GM19328 (cell line): ENCODE results near the gene NME2.

ENCODE experiments used
- ATAC-seq: cut with Tn5 transposase; IDR thresholded peaks from one replicate; pipeline ENCODE4 v1.9.1; 2021; ENCODE audit warnings: mild to moderate bottlenecking, moderate library complexity; ENCODE audit not compliant: unreplicated experiment

The NME2 gene

DNA sequence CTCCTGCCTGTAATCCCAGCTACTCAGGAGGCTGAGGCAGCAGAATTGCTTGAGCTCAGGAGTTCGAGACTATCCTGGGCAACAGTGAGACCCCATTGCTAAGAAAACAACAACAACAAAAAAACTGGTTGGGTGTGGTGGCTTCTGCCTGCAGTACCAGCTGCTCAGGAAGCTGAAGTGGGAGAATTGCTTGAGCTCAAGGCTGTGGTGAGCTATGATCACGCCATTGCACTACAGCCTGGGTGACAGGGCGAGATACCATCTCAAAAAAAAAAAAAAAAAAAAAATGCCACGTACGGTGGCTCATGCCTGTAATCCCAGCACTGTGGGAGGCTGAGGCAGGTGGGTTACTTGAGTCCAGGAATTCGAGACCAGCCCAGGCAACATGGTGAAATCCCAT lies 34.1 kb downstream of the NME2 start:
- no peak for ATAC-seq

DNA sequence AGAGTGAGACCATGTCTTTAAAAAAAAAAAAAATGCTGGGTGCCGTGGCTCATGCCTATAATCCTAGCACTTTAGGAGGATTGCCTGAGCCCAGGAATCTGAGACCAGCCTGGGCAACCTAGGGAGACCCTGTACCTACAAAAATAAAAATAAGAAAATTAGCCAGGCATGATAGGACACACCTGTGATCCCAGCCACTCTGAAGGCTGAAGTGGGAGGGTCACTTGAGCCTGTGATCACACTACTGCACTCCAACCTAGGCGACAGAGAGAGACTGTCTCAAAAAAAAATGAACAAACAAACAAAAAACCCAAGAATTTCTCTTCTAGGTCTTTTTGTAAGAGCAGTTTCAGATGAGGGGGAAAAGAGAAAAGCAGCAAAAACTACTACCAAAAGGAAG lies 34.6 kb downstream of the NME2 start:
- no peak for ATAC-seq

DNA sequence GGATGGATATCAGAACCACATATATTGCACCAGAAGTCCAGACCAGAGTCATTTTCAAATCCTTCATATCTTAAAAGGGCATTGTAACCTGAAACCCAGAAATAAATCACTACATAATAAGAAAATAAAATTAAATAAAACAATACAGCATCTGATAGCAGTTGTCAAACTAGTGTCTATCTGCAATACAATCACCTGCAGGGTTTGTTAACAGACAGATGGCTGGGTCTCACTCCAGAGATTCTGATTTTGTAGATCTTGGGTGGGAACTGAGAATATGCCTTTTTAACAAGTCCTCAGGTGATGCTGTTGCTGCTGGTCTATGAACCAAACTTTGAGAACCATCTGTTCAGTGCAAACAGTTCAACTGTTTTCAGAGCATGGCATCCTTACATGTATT lies 37.6 kb downstream of the NME2 start:
- ATAC-seq = no peak

DNA sequence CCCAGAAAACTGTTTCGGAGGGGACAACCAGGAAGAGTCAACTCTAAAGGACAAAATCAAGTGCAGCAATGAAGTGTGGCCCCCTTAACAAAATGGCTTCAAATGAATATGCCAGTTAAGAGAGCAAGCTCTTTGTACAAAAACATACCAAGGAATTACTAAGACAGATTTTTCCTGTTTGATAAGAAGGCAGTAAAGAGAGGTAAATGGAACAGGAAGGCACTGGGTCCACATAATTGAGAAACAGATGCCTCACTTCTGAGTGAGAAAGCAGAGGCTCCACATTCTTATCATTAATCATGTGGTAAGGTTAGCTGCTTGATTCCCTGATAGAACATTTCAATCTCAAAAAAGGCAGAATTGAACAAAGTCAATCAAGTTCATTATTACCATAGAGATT lies 48.7 kb downstream of the NME2 start:
- no peak for ATAC-seq

DNA sequence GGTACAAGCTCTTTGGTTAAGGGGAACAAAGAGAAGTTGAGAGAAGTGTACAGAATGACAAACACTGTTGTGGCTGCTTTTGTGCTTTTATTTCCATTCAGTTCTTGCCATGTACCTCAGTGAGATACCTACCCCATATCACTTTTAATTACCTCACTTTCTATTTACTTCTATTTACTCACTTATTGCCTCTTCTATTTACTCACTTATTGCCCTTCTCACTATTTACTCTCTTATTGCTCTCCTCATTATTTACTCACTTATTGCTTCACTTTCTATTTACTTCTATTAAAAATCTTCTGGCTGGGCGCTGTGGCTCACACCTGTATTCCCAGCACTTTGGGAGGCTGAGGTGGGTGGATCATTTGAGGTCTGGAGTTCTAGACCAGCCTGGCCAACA lies 51.7 kb downstream of the NME2 start:
- ATAC-seq = no peak

DNA sequence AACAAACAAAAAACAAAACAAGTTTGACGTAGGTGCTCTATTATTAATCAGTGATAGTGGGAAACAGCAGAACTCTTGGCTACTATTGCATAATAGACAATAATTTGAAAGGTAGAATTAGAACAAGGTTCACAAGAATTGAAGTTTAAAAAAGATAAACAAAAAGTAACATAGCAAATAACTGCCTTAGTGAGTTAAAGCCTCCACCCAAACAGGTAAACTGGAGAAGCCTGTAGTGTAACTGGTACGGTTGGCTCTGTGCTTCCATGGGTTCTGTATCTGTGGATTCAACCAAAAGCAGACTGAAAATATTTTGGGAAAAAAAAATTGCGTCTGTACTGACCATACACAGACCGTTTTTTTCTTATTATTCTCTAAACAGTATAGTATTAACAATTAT lies 55.1 kb downstream of the NME2 start:
- no peak for ATAC-seq
